ENCODE measurements around the gene ANKS6. TPM values are rescaled to one million over a fixed set of nuclear protein-coding genes. Genes with fewer than 3 reads are reported as not detected.

Gene ANKS6
- total and polyA plus RNA-seq, 8 donors = 10.7 to 75.0 (median 19.5) TPM

Other genes starting within 250 kb of the ANKS6 start
- gene GABBR2, start 87.6 kb downstream of the ANKS6 start, total RNA-seq = under 1 TPM in 1 of 5 donors, not detected in 4; 0.55 TPM
- under 1 TPM in 2 of 3 donors, not detected in 1; 0.06 to 0.08 TPM for gene GABBR2, start 87.6 kb downstream of the ANKS6 start, polyA plus RNA-seq
- gene GALNT12, start 11.1 kb upstream of the ANKS6 start, total RNA-seq = 100 to 1,000 TPM in 2 of 5 donors, 10 to 100 TPM in 3; 27.7 to 212 (median 60.3) TPM
- 10 to 100 TPM in 2 of 3 donors, 1 to 10 TPM in 1; 9.0 to 19.4 (median 10.0) TPM for gene GALNT12, start 11.1 kb upstream of the ANKS6 start, polyA plus RNA-seq
- 100 to 1,000 TPM in 2 of 5 donors, 10 to 100 TPM in 3; 26.3 to 173 (median 32.2) TPM for gene COL15A1, start 147.4 kb upstream of the ANKS6 start, total RNA-seq
- gene COL15A1, start 147.4 kb upstream of the ANKS6 start, polyA plus RNA-seq = 10 to 100 TPM; 10.7 to 13.3 (median 12.0) TPM

Data from stomach (tissue), 8 donors.